KOPT-K1 (cell line): ENCODE data around the gene ABHD8.

ENCODE experiments used
- H3K27ac ChIP-seq: fragments of 200-600 bp; sonication (generic); 2 replicates; pipeline ENCODE4 v1.5.1; 2016; ENCODE audit warnings: antibody characterized with exemption, mild to moderate bottlenecking, low read depth, low read length; ENCODE audit not compliant: poor library complexity, severe bottlenecking
- H3K36me3 ChIP-seq: fragments of 200-600 bp; sonication (generic); 2 replicates; pipeline ENCODE4 v1.5.1; 2017; ENCODE audit warnings: antibody characterized with exemption, mild to moderate bottlenecking, low read length, moderate library complexity; ENCODE audit not compliant: insufficient read depth
- H3K9me3 ChIP-seq: fragments of 200-600 bp; sonication (generic); 2 replicates; pipeline ENCODE4 v1.5.1; 2017; ENCODE audit warnings: antibody characterized with exemption, low read length, mild to moderate bottlenecking; ENCODE audit not compliant: insufficient read depth, poor library complexity, severe bottlenecking

The ABHD8 gene

GRCh38 chr19:17327654-17328516, 24.7 kb upstream of the ABHD8 start:
- H3K9me3 ChIP-seq = no peaks in the 10 kb centered on the region
- peaks cover under 1% of the 10 kb centered on the region; the same call in 1 of the 2 replicates for H3K36me3 ChIP-seq
- H3K27ac ChIP-seq = peak overlapping the region; percentile 60

- H3K9me3 ChIP-seq = no peaks in the 10 kb centered on the region
- H3K36me3 ChIP-seq = peaks cover 8% of the 10 kb centered on the region
- H3K27ac ChIP-seq = no peak overlapping the region
Observed at GRCh38 chr19:17327068-17327653, 23.9 kb upstream of the ABHD8 start.

- H3K36me3 ChIP-seq = peaks cover 14% of the 10 kb centered on the region
- no peak overlapping the region for H3K27ac ChIP-seq
- H3K9me3 ChIP-seq = no peaks in the 10 kb centered on the region
Observed at GRCh38 chr19:17326595-17326966, 23.4 kb upstream of the ABHD8 start.

DNA sequence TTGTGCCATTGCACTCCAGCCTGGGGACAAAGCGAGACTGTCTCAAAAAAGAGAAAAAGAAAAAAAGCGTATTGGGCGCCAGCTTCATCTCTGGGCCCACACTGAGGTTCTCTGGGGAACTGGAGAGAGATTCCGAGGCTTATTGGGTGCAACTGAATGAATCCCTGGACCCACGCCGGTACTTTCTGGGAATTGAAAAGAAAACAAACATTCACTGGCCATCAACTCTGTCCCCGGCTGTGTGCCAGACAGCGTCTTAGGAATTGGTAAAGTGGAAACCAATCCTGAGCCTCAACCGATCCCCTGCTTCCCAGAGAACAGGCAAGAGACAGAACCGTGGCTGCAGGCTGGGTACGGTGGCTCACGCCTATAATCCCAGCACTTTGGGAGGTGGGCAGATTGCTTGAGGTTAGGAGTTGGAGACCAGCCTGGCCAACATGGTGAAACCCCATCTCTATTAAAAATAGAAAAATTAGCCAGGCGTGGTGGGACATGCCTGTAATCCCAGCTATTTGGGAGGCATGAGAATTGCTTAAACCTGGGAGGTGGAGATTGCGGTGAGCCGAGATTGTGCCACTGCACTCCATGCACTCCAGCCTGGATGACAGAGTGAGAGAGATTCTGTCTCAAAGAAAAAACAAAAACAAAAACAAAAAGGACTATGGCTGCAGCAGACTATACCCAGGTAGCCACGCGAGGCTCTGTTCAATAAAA, 22.8 kb upstream of the ABHD8 start:
- Histone ChIP-seq H3K36me3 (peaks cover 19% of the 10 kb centered on the region), H3K27ac (no peak overlapping the region)

DNA sequence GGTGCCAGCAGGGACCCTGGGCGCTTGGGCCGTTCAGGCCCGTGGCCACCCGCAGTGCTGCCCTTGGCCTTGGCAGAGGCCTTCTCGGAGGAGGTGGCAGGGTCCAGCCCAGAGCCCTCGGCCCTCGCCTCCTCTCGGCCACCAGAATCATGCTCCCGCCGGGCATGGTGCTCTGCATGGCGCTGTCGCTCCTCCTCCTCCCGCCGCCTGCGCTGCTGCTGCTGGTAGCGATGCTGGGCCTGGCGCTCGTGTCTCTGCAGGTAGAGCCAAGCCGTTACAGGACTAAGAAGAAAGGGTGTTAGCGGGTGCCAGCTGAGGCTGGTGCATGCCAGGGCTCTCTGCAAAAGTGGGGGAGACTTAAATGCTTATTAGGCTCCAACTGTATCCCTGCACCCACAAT, 21.9 kb upstream of the ABHD8 start:
- Histone ChIP-seq H3K27ac (no peak overlapping the region), H3K36me3 (peaks cover 28% of the 10 kb centered on the region), H3K9me3 (no peaks in the 10 kb centered on the region)

More for the DNA sequence above, 22.8 kb upstream of the ABHD8 start:
- H3K9me3 ChIP-seq = no peaks in the 10 kb centered on the region

- peaks cover 34% of the 10 kb centered on the region for H3K36me3 ChIP-seq
- no peak overlapping the region for H3K27ac ChIP-seq
- H3K9me3 ChIP-seq = no peaks in the 10 kb centered on the region
Observed at GRCh38 chr19:17324357-17325114, 21.3 kb upstream of the ABHD8 start.

- Histone ChIP-seq H3K27ac (no peak overlapping the region), H3K9me3 (no peaks in the 10 kb centered on the region), H3K36me3 (peaks cover 40% of the 10 kb centered on the region)
Observed at GRCh38 chr19:17323964-17324332, 20.7 kb upstream of the ABHD8 start.

DNA sequence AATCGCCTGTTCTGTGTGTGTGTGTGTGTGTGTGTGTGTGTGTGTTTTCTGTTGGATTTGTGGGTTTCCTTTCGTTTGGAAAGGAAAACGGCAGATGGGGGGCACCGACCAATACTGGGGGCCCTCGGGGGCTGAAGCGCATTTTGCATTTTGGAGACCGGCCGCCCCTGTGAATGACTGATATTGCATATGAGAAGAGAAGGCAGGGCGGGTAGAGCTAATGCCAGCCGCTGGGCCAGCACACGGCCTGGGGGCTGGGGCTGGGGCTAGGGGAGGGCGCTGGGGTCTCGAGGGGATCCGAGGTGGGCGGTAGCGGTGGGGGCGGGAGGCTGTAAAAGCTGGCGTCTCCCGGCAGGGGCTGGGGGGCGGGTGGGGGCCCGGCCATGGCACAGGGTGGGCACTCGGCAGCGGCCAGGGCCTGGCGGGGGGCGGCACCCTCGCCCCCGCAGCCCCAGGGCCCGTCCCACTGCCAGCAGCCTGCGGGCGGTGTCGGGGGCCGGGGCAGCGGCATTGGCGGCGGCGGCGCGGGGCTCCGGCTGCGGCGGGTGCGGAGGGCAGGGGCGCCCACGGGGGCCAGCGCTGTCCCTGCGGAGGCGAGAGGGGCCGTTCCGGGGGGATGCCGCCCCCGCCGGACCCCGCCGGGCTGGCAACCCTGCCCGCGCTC, 20.2 kb upstream of the ABHD8 start:
- no peaks in the 10 kb centered on the region for H3K9me3 ChIP-seq
- H3K36me3 ChIP-seq = peaks cover 45% of the 10 kb centered on the region
- H3K27ac ChIP-seq = no peak overlapping the region

- H3K27ac ChIP-seq = no peak overlapping the region
- H3K9me3 ChIP-seq = no peaks in the 10 kb centered on the region
- H3K36me3 ChIP-seq = peaks cover 49% of the 10 kb centered on the region
Observed at GRCh38 chr19:17322854-17323253, 19.6 kb upstream of the ABHD8 start.

DNA sequence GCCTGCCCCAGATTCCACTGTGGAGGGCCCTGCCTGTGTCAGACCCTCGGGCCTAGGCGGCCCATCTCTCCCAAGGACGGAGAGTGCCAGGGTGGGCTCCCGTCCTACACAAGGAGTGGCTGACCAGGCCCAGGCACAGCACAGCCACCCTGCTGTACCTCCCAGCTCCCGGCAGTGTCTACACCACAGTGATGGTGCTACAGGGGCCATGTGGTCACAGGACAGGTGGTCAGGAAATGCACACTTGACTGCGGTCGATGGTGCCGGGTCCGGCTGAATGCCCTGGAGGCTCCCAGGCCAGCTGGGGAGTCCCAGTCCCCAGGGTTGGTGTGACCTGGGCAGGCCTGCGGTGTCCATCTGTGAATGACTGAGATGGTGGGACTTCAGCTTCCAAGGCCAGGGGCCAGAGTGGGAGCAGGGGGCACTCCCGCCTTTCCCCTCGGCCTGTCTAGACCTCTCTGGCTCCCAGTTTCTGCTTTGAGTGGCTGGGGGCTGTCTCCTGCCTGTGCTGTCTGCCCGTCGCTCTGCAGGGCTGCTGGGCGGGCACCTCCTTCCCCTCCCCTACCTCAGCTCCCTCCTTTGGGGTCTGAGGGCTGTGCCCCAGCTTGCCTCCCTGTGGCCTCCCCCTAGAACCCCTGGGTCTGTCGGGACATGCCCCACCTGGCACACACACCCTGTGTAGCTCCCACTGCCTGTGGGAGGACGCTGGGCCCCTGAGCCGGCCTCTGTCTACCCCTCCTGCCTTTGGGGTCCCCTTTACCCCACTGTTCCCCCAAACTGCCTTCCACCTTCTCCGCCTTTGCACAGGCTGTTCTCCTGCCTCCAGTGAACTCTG, 18.6 kb upstream of the ABHD8 start:
- H3K36me3 ChIP-seq = peaks cover 51% of the 10 kb centered on the region
- H3K9me3 ChIP-seq = no peaks in the 10 kb centered on the region
- no peak overlapping the region for H3K27ac ChIP-seq

- Histone ChIP-seq H3K9me3 (no peaks in the 10 kb centered on the region), H3K27ac (no peak overlapping the region), H3K36me3 (peaks cover 60% of the 10 kb centered on the region)
Observed at GRCh38 chr19:17320435-17320834, 17.2 kb upstream of the ABHD8 start.

GRCh38 chr19:17319473-17320238, 16.4 kb upstream of the ABHD8 start:
- Histone ChIP-seq H3K9me3 (no peaks in the 10 kb centered on the region), H3K27ac (no peak overlapping the region), H3K36me3 (peaks cover 68% of the 10 kb centered on the region)

DNA sequence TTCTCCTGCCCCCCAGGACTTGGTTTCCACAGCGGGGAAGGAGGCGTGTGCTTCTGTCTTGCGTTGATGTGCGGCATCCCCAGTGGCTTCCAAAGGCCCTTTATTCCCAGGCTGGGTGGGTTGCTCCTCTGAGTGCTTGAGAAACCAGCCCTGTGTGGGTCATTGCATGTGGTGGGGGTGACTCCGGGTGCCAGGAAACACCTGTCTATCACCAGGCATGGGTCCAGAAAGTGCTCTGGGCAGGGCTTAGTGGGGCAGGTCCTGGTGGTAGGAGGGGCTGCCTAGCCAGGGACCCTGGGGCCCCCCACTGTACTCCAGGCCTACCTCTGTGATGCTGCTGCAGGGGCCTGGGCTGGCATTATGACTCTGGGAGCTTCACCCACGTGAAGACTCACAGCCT, 15.7 kb upstream of the ABHD8 start:
- no peaks in the 10 kb centered on the region for H3K9me3 ChIP-seq
- H3K36me3 ChIP-seq = peaks cover 75% of the 10 kb centered on the region
- H3K27ac ChIP-seq = no peak overlapping the region
